Left ventricle myocardium inferior (tissue), 1 donor: ENCODE results near the gene CDC14A. TPM values are rescaled to one million over a fixed set of nuclear protein-coding genes. Genes with fewer than 3 reads are reported as not detected.

Experiments used
- DNase-seq: peaks from one replicate; pipeline ENCODE4 v3.0.0-alpha.2; 2020
- H3K27ac ChIP-seq: fragments of 200-600 bp; replicated peaks from 2 replicates; pipeline ENCODE4 v1.8.0; 2021
- H3K27me3 ChIP-seq: fragments of 200-600 bp; 2 replicates; pipeline ENCODE4 v1.8.0; 2021; ENCODE audit warnings: low read depth
- H3K36me3 ChIP-seq: fragments of 200-600 bp; 2 replicates; pipeline ENCODE4 v1.8.0; 2021
- H3K4me1 ChIP-seq: fragments of 200-600 bp; 2 replicates; pipeline ENCODE4 v1.8.0; 2021
- H3K4me3 ChIP-seq: fragments of 200-600 bp; 2 replicates; pipeline ENCODE4 v1.8.0; 2021; ENCODE audit warnings: mild to moderate bottlenecking, moderate library complexity
- H3K9me3 ChIP-seq: fragments of 200-600 bp; replicated peaks from 2 replicates; pipeline ENCODE4 v1.8.0; 2021
- CTCF ChIP-seq: fragments of 200-600 bp; IDR thresholded peaks from 2 replicates; pipeline ENCODE4 v1.8.0; 2021; ENCODE audit warnings: antibody characterized with exemption, mild to moderate bottlenecking, borderline replicate concordance
- intact Hi-C: fragments of 100-400 bp; cut with micrococcal nuclease; formaldehyde crosslinking; loops from one replicate; pipeline ENCODE4 v1.11.0; 2022
- total RNA-seq: library from RNA; stranded (reverse); fragmentation: NEBNext Ultra II Directional; extraction: Animal tissue kit (Norgen Biotek cat#: 25700); gene quantifications from one replicate; pipeline ENCODE4 v1.2.1, GENCODE V29; 2021
- donor health status: DM: no; HTN: yes; CAD: no; lungs with severe emphysema.

CDC14A gene
- total RNA-seq, 1 donor from 2014 or later: 2.4 TPM

- peaks cover 61% of the 10 kb centered on the region for H3K9me3 ChIP-seq
- intact Hi-C loops: no loop called here
Measured at GRCh38 chr1:100552031-100552430, 199.7 kb downstream of the CDC14A start.

GRCh38 chr1:100552922-100553321 lies 200.6 kb downstream of the CDC14A start:
- intact Hi-C loops: no loop called here
- Histone ChIP-seq H3K4me1 (no peaks in the 10 kb centered on the region), H3K9me3 (peaks cover 67% of the 10 kb centered on the region), H3K4me3 (no peak overlapping the region), H3K36me3 (no peaks in the 10 kb centered on the region), H3K27ac (no peak overlapping the region), H3K27me3 (no peaks in the 10 kb centered on the region)
- DNase-seq: no peak
- TF ChIP-seq CTCF: no peak

More at GRCh38 chr1:100552031-100552430, 199.7 kb downstream of the CDC14A start:
- no peak for TF ChIP-seq CTCF
- H3K4me3 ChIP-seq: no peak overlapping the region
- H3K27me3 ChIP-seq: no peaks in the 10 kb centered on the region
- no peak for DNase-seq
- no peaks in the 10 kb centered on the region for H3K4me1 ChIP-seq
- no peak overlapping the region for H3K27ac ChIP-seq
- H3K36me3 ChIP-seq: no peaks in the 10 kb centered on the region

GRCh38 chr1:100556181-100556580 lies 203.9 kb downstream of the CDC14A start:
- Histone ChIP-seq H3K4me3 (no peak overlapping the region), H3K27ac (no peak overlapping the region), H3K9me3 (peaks cover 60% of the 10 kb centered on the region), H3K4me1 (no peaks in the 10 kb centered on the region), H3K36me3 (no peaks in the 10 kb centered on the region), H3K27me3 (no peaks in the 10 kb centered on the region)
- no peak for TF ChIP-seq CTCF
- no peak for DNase-seq
- intact Hi-C loops: no loop called here

GRCh38 chr1:100556925-100557605 lies 204.8 kb downstream of the CDC14A start:
- no peaks in the 10 kb centered on the region for H3K4me1 ChIP-seq
- H3K27me3 ChIP-seq: no peaks in the 10 kb centered on the region
- H3K36me3 ChIP-seq: no peaks in the 10 kb centered on the region
- no peak overlapping the region for H3K4me3 ChIP-seq
- H3K9me3 ChIP-seq: peaks cover 51% of the 10 kb centered on the region
- DNase-seq: no peak
- no peak for TF ChIP-seq CTCF
- intact Hi-C loops: no loop called here
- H3K27ac ChIP-seq: no peak overlapping the region

- H3K4me1 ChIP-seq: no peaks in the 10 kb centered on the region
- DNase-seq: no peak
- TF ChIP-seq CTCF: no peak
- H3K9me3 ChIP-seq: peaks cover 46% of the 10 kb centered on the region
- H3K27ac ChIP-seq: no peak overlapping the region
- intact Hi-C loops: no loop called here
- no peaks in the 10 kb centered on the region for H3K27me3 ChIP-seq
- no peak overlapping the region for H3K4me3 ChIP-seq
- no peaks in the 10 kb centered on the region for H3K36me3 ChIP-seq
Measured at GRCh38 chr1:100557606-100557953, 205.3 kb downstream of the CDC14A start.
